ENCODE measurements around the gene KIF6. TPM values are rescaled to one million over a fixed set of nuclear protein-coding genes. Genes with fewer than 3 reads are reported as not detected.

The KIF6 gene
- total and polyA plus RNA-seq, 2 of the 8 experiments (the other 6 are each of a cell fraction or from before 2014, with no cell fraction given), result 0.53 to 0.65 TPM

DNA sequence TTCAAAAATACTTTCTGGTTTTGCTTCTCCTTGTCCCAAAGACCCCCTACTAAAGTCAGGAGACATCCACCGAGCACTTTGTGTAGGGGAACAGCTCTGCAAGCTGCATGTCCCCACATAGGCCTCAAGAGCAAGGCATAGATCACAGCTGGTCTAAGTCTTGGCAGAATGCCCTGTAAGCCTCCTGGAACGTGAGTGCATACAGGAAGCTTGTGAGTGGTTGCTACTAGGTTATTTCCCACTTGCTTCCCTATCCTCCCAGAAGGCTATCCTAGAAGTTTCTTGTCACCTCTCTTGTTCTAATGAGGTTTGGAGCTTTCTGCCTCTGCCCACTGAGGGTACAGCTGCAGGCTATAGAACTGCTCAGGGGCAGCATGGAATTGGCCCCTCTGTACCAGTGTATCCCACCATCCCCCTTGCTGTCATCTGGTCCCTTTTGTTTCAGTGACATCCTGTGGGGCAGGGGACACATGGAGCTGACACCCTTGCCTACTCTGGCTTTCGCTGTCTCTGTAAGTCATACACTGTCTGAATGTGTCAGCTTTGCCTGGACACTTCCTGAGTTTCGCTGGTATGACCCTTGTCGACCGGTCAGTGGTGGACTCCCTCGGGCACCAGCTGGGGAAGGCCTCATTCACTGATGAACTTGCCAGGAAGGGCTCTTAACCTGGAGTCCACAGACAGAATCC lies 367.1 kb downstream of the KIF6 start:
- Histone ChIP-seq H2BK12ac (ENCODE audit: low read depth, low read length) (no peak overlapping the region), H4K20me1 (replicated peaks in 1 of 2; ENCODE audit: control insufficient read depth in 1 of 2, insufficient read depth in 2 of 2, low read length in 2 of 2) (no peaks in the 10 kb centered on the region), H4K5ac (ENCODE audit: insufficient read length, low read depth, low read length) (no peak overlapping the region), H3K79me2 (ENCODE audit: control insufficient read depth in 1 of 2, insufficient read depth in 2 of 2, low read length in 2 of 2) (no peaks in the 10 kb centered on the region), H3K4me1 (replicated peaks in 1 of 4; ENCODE audit: control insufficient read depth in 3 of 4, insufficient read depth in 4 of 4, low read length in 3 of 4) (peaks cover 0 to 7% (median 2%) of the 10 kb centered on the region in 4 experiments; a peak in 4 of 7 replicates), H3K9ac (replicated peaks in 1 of 4; ENCODE audit: extremely low read depth in 1 of 4, low read depth in 3 of 4, low read length in 3 of 4) (no peak overlapping the region), H3K23me2 (ENCODE audit: low read depth, low read length) (no peaks in the 10 kb centered on the region), H2BK5ac (ENCODE audit: low read depth, low read length) (no peak overlapping the region), H3K36me3 (ENCODE audit: control insufficient read depth in 2 of 4, insufficient read depth in 4 of 4, low read length in 3 of 4) (no peaks in the 10 kb centered on the region), H3K23ac (ENCODE audit: insufficient read length) (no peak overlapping the region), H2BK15ac (ENCODE audit: low read length) (no peak overlapping the region), H2BK20ac (ENCODE audit: low read length) (no peak overlapping the region), H3K4me2 (ENCODE audit: insufficient read depth in 1 of 2, low read depth in 2 of 2, low read length in 2 of 2) (no peak overlapping the region), H2BK120ac (replicated peaks; ENCODE audit: low read depth, low read length) (no peak overlapping the region), H3K4ac (replicated peaks; ENCODE audit: insufficient read length, low read depth, low read length) (no peak overlapping the region), H3K14ac (ENCODE audit: insufficient read length) (no peak overlapping the region), H3K79me1 (ENCODE audit: low read depth, low read length) (no peaks in the 10 kb centered on the region; the same call in 1 of the 2 replicates), H2AFZ (ENCODE audit: low read length) (no peak overlapping the region), H3K56ac (replicated peaks; ENCODE audit: insufficient read length, low read depth, low read length) (no peak overlapping the region), H3K4me3 (ENCODE audit: extremely low read depth in 1 of 4, insufficient read depth in 2 of 4, low read depth in 3 of 4, low read length in 4 of 4) (no peak overlapping the region), H3K9me3 (ENCODE audit: insufficient read depth in 2 of 2, low read depth in 1 of 2, low read length in 1 of 2) (no peaks in the 10 kb centered on the region), H4K8ac (ENCODE audit: extremely low read depth, insufficient read depth, low read length) (no peak overlapping the region), H2AK5ac (ENCODE audit: low read depth, low read length) (no peak overlapping the region), H3K18ac (ENCODE audit: extremely low read depth, low read length) (no peak overlapping the region), H3K27ac (ENCODE audit: low read depth, low read length) (no peak overlapping the region), H3K27me3 (replicated peaks in 1 of 4; ENCODE audit: control insufficient read depth in 3 of 4, extremely low read depth in 1 of 4, insufficient read depth in 3 of 4, low read length in 3 of 4) (no peaks in the 10 kb centered on the region), H4K91ac (replicated peaks; ENCODE audit: insufficient read length, low read length) (no peak overlapping the region)
- DNase-seq (ENCODE audit: low read depth in 1 of 2, low spot score in 2 of 2), result no peak
- ChIA-PET CTCF (ENCODE audit: partially characterized antibody) (interaction anchor here (0.8 to 3.3 kb wide), 7 partner anchors 9 to 552 kb away, joined by 3 to 20 read pairs (median 4); no protein-coding TSS in a partner anchor), POLR2A (ENCODE audit: partially characterized antibody) (no interaction called here)
- WGBS, 2 experiments (ENCODE audit: extremely low coverage in 1 of 2, insufficient coverage in 1 of 2, insufficient read length in 1 of 2, insufficient replicate concordance in 2 of 2, low coverage in 1 of 2, low lambda C conversion rate in 2 of 2, missing lambda C conversion rate in 1 of 2), result 81% methylated on average over 7 of the region's 7 CpGs; no CpG with 5 or more reads in 1 of the 2 experiments
- no peak for FAIRE-seq
- TF ChIP-seq YY1 (IDR thresholded peaks at IDR 0.05; ENCODE audit: low read depth, low read length) (no peak), GABPA (IDR thresholded peaks at IDR 0.05; ENCODE audit: borderline replicate concordance, insufficient read depth, low read length) (no peak), SIX5 (IDR thresholded peaks at IDR 0.05; ENCODE audit: low read depth, low read length) (no peak), SAP30 (IDR thresholded peaks at IDR 0.05; ENCODE audit: insufficient read depth, insufficient replicate concordance, low read length) (no peak), FOSL1 (IDR thresholded peaks at IDR 0.05; ENCODE audit: insufficient read depth, low read depth, low read length) (no peak), RAD21 (IDR thresholded peaks at IDR 0.05 in 1 of 2, conservative IDR thresholded peaks at IDR 0.05 in 1 of 2; ENCODE audit: low read depth in 2 of 2, low read length in 2 of 2) (no peak), TAF7 (optimal IDR thresholded peaks at IDR 0.05; ENCODE audit: borderline replicate concordance, low read depth, low read length) (no peak), POLR2AphosphoS5 (IDR thresholded peaks at IDR 0.05; ENCODE audit: low read depth, low read length) (no peak), KDM4A (IDR thresholded peaks at IDR 0.05; ENCODE audit: low read depth, low read length, severe bottlenecking) (no peak), BCL11A (IDR thresholded peaks at IDR 0.05; ENCODE audit: low read depth in 2 of 2, low read length in 2 of 2) (no peak)
- TF ChIP-seq, protein P1, sequence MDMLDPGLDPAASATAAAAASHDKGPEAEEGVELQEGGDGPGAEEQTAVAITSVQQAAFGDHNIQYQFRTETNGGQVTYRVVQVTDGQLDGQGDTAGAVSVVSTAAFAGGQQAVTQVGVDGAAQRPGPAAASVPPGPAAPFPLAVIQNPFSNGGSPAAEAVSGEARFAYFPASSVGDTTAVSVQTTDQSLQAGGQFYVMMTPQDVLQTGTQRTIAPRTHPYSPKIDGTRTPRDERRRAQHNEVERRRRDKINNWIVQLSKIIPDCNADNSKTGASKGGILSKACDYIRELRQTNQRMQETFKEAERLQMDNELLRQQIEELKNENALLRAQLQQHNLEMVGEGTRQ (IDR thresholded peaks at IDR 0.05; ENCODE audit: low read length), result no peak

All from H1 (cell line).